ENCODE measurements around the gene KIF26B.

GRCh38 chr1:245197911-245198379, 43.2 kb downstream of the KIF26B start:
- TF ChIP-seq CTCF (conservative IDR thresholded peaks at IDR 0.05; ENCODE audit: low read depth in 2 of 2): no peak
- no peak for TF ChIP-seq EZH2 (IDR thresholded peaks at IDR 0.05; ENCODE audit: low read depth, unreplicated experiment)
- no peak for TF ChIP-seq POLR2AphosphoS5 (IDR thresholded peaks at IDR 0.05; ENCODE audit: low read depth)
- no peak for TF ChIP-seq CREB1 (CRISPR knock-in tag; IDR thresholded peaks at IDR 0.05; ENCODE audit: low read depth)
- no peak for TF ChIP-seq ZNF114 (CRISPR knock-in tag; IDR thresholded peaks at IDR 0.05)
- no peak for TF ChIP-seq ZNF331 (CRISPR knock-in tag; IDR thresholded peaks at IDR 0.05; ENCODE audit: low read depth)
- no peak for TF ChIP-seq REST (IDR thresholded peaks at IDR 0.05; ENCODE audit: unreplicated experiment)
- no peak for TF ChIP-seq ETS1 (IDR thresholded peaks at IDR 0.05)
- TF ChIP-seq EZH2phosphoT487 (IDR thresholded peaks at IDR 0.05; ENCODE audit: unreplicated experiment): no peak
- no peak for TF ChIP-seq STAT1 (IDR thresholded peaks at IDR 0.05; ENCODE audit: unreplicated experiment)
- TF ChIP-seq NANOG (IDR thresholded peaks at IDR 0.05; ENCODE audit: borderline replicate concordance): no peak
- no peak for TF ChIP-seq JUNB (IDR thresholded peaks at IDR 0.05; ENCODE audit: unreplicated experiment)
- TF ChIP-seq ZNF462 (CRISPR knock-in tag; IDR thresholded peaks at IDR 0.05): no peak
